Inflammatory macrophage treated with lipopolysaccharide for 4 hours (primary cell): ENCODE data around the gene PROX2.

Experiments
- DNase-seq: peaks from one replicate; pipeline ENCODE4 v3.0.0-alpha.2; 2020

PROX2 gene

GRCh38 chr14:74875941-74876913, at the start of gene PROX2:
PROX2 (minus strand) TSS chr14:74876145; CDS start chr14:74863834, 12,311 bp downstream.
- peak; percentile 37 for DNase-seq

- DNase-seq = no peak
Measured at GRCh38 chr14:74924061-74924460, 48.1 kb upstream of the PROX2 start.

- peak; percentile 78 for DNase-seq
Measured at GRCh38 chr14:74922752-74923401, 46.9 kb upstream of the PROX2 start, which contains the start of gene RPS6KL1. RPS6KL1 (minus strand) TSS chr14:74923260; CDS start chr14:74921541, 1,719 bp downstream.

- DNase-seq = no peak
Measured at GRCh38 chr14:74921987-74922751, 46.2 kb upstream of the PROX2 start.

GRCh38 chr14:74921053-74921620, 45.2 kb upstream of the PROX2 start:
- no peak for DNase-seq

DNA sequence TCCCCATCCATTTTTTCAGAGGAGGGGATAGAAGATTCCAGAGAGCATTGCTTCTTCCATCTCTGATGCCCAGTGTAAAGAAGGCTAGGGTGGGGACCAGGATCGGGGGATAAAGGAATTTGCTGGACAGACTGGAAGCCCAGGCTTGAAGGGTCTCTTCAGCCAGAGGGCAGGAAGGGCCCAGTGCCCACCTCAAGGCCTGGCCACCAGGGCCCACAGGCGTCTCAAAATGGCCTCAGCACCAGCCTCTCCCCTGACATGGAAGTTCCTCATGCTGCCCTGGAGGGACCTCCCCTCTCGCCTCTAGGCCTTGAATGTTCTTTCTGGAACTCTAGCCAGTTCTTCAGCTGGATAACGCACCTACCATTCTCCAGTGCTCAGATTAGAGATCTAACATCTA, 44.3 kb upstream of the PROX2 start:
- no peak for DNase-seq

GRCh38 chr14:74919421-74920165, 43.6 kb upstream of the PROX2 start:
- peak; percentile 35 for DNase-seq

GRCh38 chr14:74918380-74918779, 42.4 kb upstream of the PROX2 start:
- no peak for DNase-seq

DNA sequence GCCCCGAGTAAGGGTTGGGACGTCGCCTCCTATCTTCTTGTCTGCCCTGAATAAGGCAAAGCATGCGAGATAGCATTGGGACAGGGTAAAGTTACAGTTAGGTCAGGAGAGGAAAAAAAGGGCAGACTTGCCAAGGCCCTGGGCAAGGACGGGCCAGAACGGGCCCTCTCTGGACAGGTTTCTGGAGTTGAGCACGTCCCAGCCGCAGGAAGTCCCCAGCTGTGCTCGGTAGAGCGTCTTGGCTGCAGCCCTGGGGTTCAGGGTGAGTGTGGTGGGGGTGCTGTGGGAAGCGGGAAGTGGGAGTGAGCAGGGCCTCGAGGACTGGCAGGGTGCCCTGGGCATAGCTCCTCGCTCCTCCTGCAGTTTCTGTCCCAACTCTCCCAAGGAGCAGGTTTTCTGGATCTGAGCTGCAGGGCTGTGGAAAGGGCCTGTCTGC, 41.7 kb upstream of the PROX2 start:
- no peak for DNase-seq

GRCh38 chr14:74917178-74917543, 41.2 kb upstream of the PROX2 start:
- DNase-seq = no peak

- DNase-seq = no peak
Measured at GRCh38 chr14:74915826-74916225, 39.9 kb upstream of the PROX2 start.

GRCh38 chr14:74915426-74915825, 39.5 kb upstream of the PROX2 start:
- no peak for DNase-seq

DNA sequence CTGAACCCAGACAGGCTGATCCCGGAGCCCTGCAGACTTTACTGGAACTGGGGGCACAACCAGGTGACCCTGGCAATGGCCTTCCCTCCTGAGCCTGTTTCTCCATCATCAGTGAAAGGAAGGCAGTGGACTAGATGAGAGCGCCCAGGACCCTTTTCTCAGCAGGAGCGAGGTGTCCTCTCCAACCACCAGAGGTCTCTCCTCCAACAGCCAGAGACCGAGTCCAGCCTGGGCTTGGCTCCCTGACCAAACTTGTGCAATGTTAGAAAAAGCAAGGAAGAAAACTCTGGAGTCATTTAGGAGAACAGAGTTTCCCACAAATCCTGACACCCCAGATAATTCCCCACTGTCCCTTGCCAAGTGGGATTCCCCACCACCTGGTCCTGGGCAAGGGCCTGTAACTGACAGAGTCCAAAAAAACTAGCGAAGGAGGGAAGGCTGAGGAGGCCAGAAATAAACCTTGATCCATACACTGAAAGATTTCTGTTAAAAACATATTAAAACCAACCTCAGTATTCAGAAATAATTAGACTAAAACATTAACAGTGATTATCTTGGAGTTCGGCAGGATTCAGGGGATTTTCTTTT, 38.1 kb upstream of the PROX2 start:
- DNase-seq = peak; percentile 49

GRCh38 chr14:74913393-74913910, 37.5 kb upstream of the PROX2 start:
- DNase-seq = no peak

- DNase-seq = no peak
Measured at GRCh38 chr14:74912801-74913200, 36.9 kb upstream of the PROX2 start.

DNA sequence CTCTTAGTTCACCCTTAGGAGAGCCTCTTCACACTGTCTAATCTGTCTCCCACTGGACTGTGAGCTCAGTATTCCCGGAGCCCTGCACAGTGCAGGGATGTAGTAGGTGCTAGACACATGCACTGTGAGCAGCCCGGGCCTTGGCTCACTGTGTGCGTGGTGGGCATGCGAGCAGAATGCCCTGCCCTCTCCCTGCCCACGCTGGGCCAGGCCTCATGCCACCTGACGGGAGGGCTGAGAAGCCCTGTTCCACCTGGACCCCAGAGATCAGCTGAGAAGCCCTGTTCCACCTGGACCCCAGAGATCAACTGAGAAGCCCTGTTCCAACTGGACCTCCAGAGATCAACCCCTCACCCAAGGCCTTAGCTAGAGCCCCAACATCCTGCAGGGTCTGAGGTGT, 36.2 kb upstream of the PROX2 start:
- no peak for DNase-seq

DNA sequence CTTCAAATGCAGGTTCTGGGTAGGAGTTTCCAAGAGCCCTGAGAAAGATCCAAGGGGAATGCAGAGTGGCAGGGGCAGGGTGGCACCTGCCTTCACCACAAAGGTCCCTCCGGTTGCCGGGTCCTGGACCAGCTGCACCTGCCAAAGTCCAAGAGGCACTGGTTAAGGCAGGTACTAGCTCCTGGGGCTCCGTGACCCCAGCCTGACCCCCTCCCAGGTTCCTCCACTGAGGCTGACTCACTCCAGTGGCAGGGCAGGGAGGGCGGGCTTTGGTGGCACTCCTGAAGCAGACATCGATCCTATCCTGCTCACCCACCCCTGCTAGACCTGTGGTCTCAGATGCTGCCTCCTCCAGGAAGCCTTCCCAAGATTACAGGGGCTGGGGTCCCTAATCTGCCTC, 35.8 kb upstream of the PROX2 start:
- no peak for DNase-seq

DNA sequence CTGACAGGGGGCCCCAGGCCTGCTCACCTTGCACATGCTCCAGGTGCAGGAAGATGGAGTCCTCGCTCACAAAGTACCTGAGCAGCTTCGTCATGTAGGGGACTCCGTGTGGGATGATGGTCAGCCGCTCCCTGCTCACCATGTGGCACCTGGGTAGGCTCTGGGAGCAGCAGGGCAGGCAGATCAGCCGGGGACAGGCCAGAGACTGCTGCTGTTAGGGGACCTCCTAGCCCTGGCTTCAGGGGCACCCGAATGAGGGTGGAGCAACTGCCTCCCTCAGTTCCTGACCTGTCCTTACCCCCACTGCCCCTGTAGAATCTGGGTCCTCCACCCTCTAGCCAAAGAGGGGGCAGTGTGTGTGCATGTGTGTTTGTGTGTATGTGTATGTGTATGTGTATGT, 35.3 kb upstream of the PROX2 start:
- no peak for DNase-seq

DNA sequence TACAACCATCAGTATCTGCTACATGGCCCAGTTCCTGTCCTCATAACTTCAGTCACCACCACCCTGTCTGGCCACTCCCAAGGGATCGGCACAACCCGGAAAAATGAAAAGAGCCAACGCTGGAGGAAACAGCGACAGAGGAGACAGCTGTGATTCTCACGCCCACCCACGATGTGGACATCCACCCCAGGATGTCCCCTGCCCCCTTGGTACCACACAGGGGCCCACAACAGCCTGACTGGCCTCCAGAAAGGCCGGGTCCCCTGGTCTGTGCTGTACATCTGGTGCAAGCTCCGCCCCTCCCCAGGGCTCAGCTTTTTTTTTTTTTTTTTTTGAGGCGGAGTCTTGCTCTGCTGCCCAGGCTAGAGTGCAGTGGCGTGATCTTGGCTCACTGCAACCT, 34.6 kb upstream of the PROX2 start:
- no peak for DNase-seq

GRCh38 chr14:74909911-74910310, 34.0 kb upstream of the PROX2 start:
- DNase-seq = no peak

DNA sequence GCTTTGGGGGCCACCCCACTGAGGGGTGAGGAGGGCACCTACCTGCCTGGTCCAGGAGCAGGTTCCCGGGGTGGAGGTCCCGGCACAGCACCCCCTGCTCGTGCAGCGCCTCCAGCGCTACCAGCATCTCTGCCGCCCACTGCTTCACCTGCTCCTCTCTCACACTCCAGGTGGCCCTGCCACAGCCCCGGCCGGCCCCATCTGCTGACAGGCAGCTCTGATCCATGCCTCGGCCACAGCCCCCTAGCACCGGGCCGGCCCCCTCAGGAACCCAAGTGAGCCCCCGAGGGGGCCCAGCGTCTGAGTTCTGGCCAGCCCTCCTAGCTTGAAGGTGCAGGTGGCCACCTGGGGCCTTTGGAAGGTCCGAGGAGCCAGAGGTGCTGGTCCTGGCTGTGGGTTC, 33.6 kb upstream of the PROX2 start:
- no peak for DNase-seq
